ENCODE data around the gene TRABD2B. TPM values are rescaled to one million over a fixed set of nuclear protein-coding genes. Genes with fewer than 3 reads are reported as not detected.

Gene TRABD2B
- total and polyA plus RNA-seq, 2 donors (not counting 1 experiment from before 2014, with no cell fraction given) = under 0.01 TPM; not detected in 1

- no peaks in the 10 kb centered on the region for H3K9me3 ChIP-seq (ENCODE audit: control insufficient read depth, insufficient read depth, low read depth, low read length)
- H3K4me1 ChIP-seq (ENCODE audit: control insufficient read depth, extremely low read depth, insufficient read depth, low read length) = no peaks in the 10 kb centered on the region
- no peaks in the 10 kb centered on the region for H4K20me1 ChIP-seq (ENCODE audit: control insufficient read depth, extremely low read depth, insufficient read depth, low read length)
- no peak overlapping the region for H3K27ac ChIP-seq (ENCODE audit: insufficient read depth, low read length)
- no peak overlapping the region for H3K9ac ChIP-seq (ENCODE audit: insufficient read depth, low read length)
- H3K4me2 ChIP-seq (ENCODE audit: extremely low read depth, insufficient read depth, low read length) = no peak overlapping the region
- DNase-seq (ENCODE audit: low read depth in 2 of 2) = no peak
- no peaks in the 10 kb centered on the region for H3K79me2 ChIP-seq (ENCODE audit: control insufficient read depth, insufficient read depth, low read length)
- no peak overlapping the region for H2AFZ ChIP-seq (ENCODE audit: low read length)
- no peaks in the 10 kb centered on the region for H3K27me3 ChIP-seq (ENCODE audit: control insufficient read depth, insufficient read depth, low read length)
- H3K4me3 ChIP-seq (replicated peaks in 1 of 4; ENCODE audit: control extremely low read depth in 1 of 4, insufficient read depth in 1 of 4, low read depth in 3 of 4, low read length in 4 of 4) = no peak overlapping the region
- TF ChIP-seq CTCF (conservative IDR thresholded peaks at IDR 0.05 in 1 of 2, IDR thresholded peaks at IDR 0.05 in 1 of 2; ENCODE audit: low read depth in 1 of 2, low read length in 2 of 2) (no peak), EZH2 (IDR thresholded peaks at IDR 0.05; ENCODE audit: low read length, missing control alignments) (no peak)
- H3K36me3 ChIP-seq (ENCODE audit: control insufficient read depth, insufficient read depth, low read length) = no peaks in the 10 kb centered on the region
Observed at GRCh38 chr1:47839433-47839760, 157.8 kb downstream of the TRABD2B start.

DNA sequence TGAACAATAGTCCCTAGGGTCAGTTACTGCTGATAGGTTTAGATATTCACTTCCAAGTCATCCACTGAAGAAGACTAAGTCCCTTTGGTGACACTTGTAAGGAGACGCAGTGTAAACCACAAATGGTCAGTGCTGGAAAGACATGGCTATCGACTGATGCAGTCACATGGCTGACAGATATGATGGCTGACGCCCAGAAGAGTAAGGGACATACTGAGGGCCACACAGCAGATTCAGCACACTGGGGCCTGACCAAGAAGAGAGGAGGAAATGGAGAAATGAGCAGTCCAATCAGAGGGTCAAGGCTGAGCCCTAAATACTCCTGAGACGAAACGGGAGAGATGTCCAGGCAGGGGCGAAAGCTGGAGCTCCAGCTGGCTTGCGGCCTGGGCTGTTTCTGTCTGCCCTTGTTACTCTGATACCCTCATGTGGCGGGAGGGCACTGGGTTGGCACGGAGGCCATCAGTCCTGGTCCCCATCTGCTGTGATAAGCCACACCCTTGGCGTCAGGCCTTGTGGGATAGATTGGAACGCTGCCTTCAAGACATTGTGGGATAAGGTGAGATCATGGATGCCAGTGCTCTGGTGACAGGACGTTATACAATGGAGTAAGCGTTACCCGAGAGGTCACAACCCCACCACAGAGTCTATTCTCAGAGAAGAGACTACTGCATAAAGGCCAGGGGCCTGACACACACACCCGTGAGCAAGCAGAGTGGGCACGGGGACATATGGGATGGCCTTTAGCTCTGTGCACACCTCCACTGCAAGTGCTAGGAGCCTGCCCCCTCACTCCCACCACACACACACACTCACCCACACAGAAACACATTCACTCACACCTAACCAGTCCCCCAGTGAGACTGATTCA, 158.4 kb downstream of the TRABD2B start:
- Histone ChIP-seq H3K27ac (ENCODE audit: insufficient read depth, low read length) (no peak overlapping the region), H3K4me3 (replicated peaks in 1 of 4; ENCODE audit: control extremely low read depth in 1 of 4, insufficient read depth in 1 of 4, low read depth in 3 of 4, low read length in 4 of 4) (no peak overlapping the region), H4K20me1 (ENCODE audit: control insufficient read depth, extremely low read depth, insufficient read depth, low read length) (no peaks in the 10 kb centered on the region), H3K36me3 (ENCODE audit: control insufficient read depth, insufficient read depth, low read length) (no peaks in the 10 kb centered on the region), H3K4me2 (ENCODE audit: extremely low read depth, insufficient read depth, low read length) (no peak overlapping the region), H3K79me2 (ENCODE audit: control insufficient read depth, insufficient read depth, low read length) (no peaks in the 10 kb centered on the region), H2AFZ (ENCODE audit: low read length) (no peak overlapping the region), H3K27me3 (ENCODE audit: control insufficient read depth, insufficient read depth, low read length) (no peaks in the 10 kb centered on the region), H3K9me3 (ENCODE audit: control insufficient read depth, insufficient read depth, low read depth, low read length) (no peaks in the 10 kb centered on the region), H3K9ac (ENCODE audit: insufficient read depth, low read length) (no peak overlapping the region), H3K4me1 (ENCODE audit: control insufficient read depth, extremely low read depth, insufficient read depth, low read length) (no peaks in the 10 kb centered on the region)
- TF ChIP-seq CTCF (conservative IDR thresholded peaks at IDR 0.05 in 1 of 2, IDR thresholded peaks at IDR 0.05 in 1 of 2; ENCODE audit: low read depth in 1 of 2, low read length in 2 of 2) (no peak), EZH2 (IDR thresholded peaks at IDR 0.05; ENCODE audit: low read length, missing control alignments) (no peak)
- DNase-seq (ENCODE audit: low read depth in 2 of 2) = no peak

GRCh38 chr1:47837866-47838561, 159.2 kb downstream of the TRABD2B start:
- Histone ChIP-seq H3K36me3 (ENCODE audit: control insufficient read depth, insufficient read depth, low read length) (no peaks in the 10 kb centered on the region), H3K9ac (ENCODE audit: insufficient read depth, low read length) (no peak overlapping the region), H3K79me2 (ENCODE audit: control insufficient read depth, insufficient read depth, low read length) (no peaks in the 10 kb centered on the region), H3K4me1 (ENCODE audit: control insufficient read depth, extremely low read depth, insufficient read depth, low read length) (no peaks in the 10 kb centered on the region), H3K4me3 (replicated peaks in 1 of 4; ENCODE audit: control extremely low read depth in 1 of 4, insufficient read depth in 1 of 4, low read depth in 3 of 4, low read length in 4 of 4) (no peak overlapping the region), H2AFZ (ENCODE audit: low read length) (no peak overlapping the region), H3K4me2 (ENCODE audit: extremely low read depth, insufficient read depth, low read length) (no peak overlapping the region), H4K20me1 (ENCODE audit: control insufficient read depth, extremely low read depth, insufficient read depth, low read length) (no peaks in the 10 kb centered on the region), H3K27ac (ENCODE audit: insufficient read depth, low read length) (no peak overlapping the region), H3K27me3 (ENCODE audit: control insufficient read depth, insufficient read depth, low read length) (no peaks in the 10 kb centered on the region), H3K9me3 (ENCODE audit: control insufficient read depth, insufficient read depth, low read depth, low read length) (no peaks in the 10 kb centered on the region)
- no peak for TF ChIP-seq EZH2 (IDR thresholded peaks at IDR 0.05; ENCODE audit: low read length, missing control alignments)
- no peak for TF ChIP-seq CTCF (conservative IDR thresholded peaks at IDR 0.05 in 1 of 2, IDR thresholded peaks at IDR 0.05 in 1 of 2; ENCODE audit: low read depth in 1 of 2, low read length in 2 of 2)
- no peak for DNase-seq (ENCODE audit: low read depth in 2 of 2)
